HAP-1 (cell line): ENCODE results near the gene TUBA3D.
"Not testable (repeated sequence)": the region's sequence is repeated elsewhere in the genome, so short reads cannot be mapped to it uniquely, and the experiment has no call there.

Experiments
- DNase-seq, 2 experiments: peaks; one replicate each; pipeline ENCODE4 v3.0.0-alpha.2; 2016 to 2020; ENCODE audit warnings: low spot score in 2 of 2
- H3K27me3 ChIP-seq: fragments of 250-450 bp; sonication (Bioruptor Pico); 2 replicates; pipeline ENCODE4 v1.5.1; 2020; ENCODE audit warnings: low read depth, mild to moderate bottlenecking, moderate library complexity
- H3K36me3 ChIP-seq: fragments of 250-450 bp; sonication (Bioruptor Pico); replicated peaks from 2 replicates; pipeline ENCODE4 v1.5.1; 2020; ENCODE audit warnings: mild to moderate bottlenecking
- H3K4me1 ChIP-seq: fragments of 250-450 bp; sonication (Bioruptor Pico); 2 replicates; pipeline ENCODE4 v1.5.1; 2020; ENCODE audit warnings: mild to moderate bottlenecking
- H3K4me3 ChIP-seq: fragments of 250-450 bp; sonication (Bioruptor Pico); 2 replicates; pipeline ENCODE4 v1.5.1; 2020; ENCODE audit warnings: mild to moderate bottlenecking, moderate library complexity
- H3K9me3 ChIP-seq: fragments of 250-450 bp; sonication (Bioruptor Pico); 2 replicates; pipeline ENCODE4 v1.5.1; 2020; ENCODE audit warnings: mild to moderate bottlenecking, moderate library complexity
- in situ Hi-C: fragments of 300-500 bp; cut with MboI; formaldehyde crosslinking; loops from 3 replicates; pipeline ENCODE4 v1.14.3; 2020; ENCODE audit warnings: low sequenced_read_pairs, inconsistent platforms, mixed read lengths

Gene TUBA3D

GRCh38 chr2:131476363-131476762, 444 bp downstream of the TUBA3D start:
- not testable (repeated sequence) for H3K36me3 ChIP-seq, DNase-seq, H3K9me3 ChIP-seq, H3K27me3 ChIP-seq, H3K4me1 ChIP-seq, H3K4me3 ChIP-seq
- in situ Hi-C loops = loop anchor here (25.0 kb wide), 1 partner anchor 1114 kb away; the partner anchor contains the start of gene PTPN18

DNA sequence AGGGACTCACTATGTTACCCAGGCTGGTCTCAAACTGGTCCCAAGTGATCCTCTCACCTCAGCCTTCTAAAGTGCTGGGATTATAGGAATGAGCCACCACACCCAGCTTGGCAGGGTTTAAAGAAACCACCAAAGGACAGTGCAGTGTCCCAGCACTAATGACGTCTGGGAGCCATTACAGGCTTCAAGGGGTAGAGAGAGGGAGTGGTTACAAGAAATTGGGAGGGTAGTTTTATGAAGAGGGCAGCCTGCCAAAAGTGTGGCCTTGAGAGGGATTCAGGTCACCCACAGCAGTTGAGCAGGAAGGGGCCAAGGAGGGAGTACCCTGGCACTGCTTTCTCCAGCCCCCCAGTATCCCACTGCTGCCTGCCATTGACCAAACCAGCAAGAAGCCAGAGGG, 1.3 kb downstream of the TUBA3D start:
- H3K4me3 ChIP-seq, DNase-seq, H3K36me3 ChIP-seq, H3K27me3 ChIP-seq, H3K9me3 ChIP-seq, H3K4me1 ChIP-seq: not testable (repeated sequence)
- in situ Hi-C loops = loop anchor here (25.0 kb wide), 1 partner anchor 1115 kb away; the partner anchor contains the start of gene PTPN18

GRCh38 chr2:131478074-131478849, 2.3 kb downstream of the TUBA3D start:
- H3K9me3 ChIP-seq, DNase-seq, H3K27me3 ChIP-seq, H3K36me3 ChIP-seq, H3K4me1 ChIP-seq, H3K4me3 ChIP-seq: not testable (repeated sequence)
- in situ Hi-C loops = loop anchor here (25.0 kb wide), 1 partner anchor 1116 kb away; the partner anchor contains the start of gene PTPN18

DNA sequence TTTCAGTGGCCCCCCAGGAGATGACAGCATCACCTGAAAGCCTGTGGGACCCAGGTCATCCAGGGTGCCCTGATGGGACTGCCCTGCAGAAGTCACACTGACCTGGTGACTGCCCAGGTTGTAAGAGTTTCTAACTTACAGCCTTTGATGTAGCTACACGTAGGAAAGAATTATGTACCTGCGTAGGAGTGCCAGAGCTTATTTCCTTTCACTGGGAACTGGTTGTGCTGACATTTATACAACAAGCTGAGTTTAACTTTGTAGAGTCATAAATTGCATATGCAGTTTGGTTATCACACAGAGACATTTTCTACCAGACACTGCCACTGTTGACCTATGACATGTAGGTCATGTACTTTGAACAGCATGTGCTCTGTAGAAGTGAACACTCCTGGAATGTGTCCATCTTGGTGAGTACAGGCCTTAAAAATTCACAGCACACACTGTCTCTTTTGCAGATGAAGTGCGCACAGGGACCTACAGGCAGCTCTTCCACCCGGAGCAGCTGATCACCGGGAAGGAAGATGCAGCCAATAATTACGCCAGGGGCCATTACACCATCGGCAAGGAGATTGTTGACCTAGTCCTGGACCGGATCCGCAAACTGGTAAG, 3.0 kb downstream of the TUBA3D start:
- not testable (repeated sequence) for H3K4me3 ChIP-seq, H3K4me1 ChIP-seq, H3K27me3 ChIP-seq, H3K9me3 ChIP-seq, H3K36me3 ChIP-seq, DNase-seq
- in situ Hi-C loops = loop anchor here (25.0 kb wide), 1 partner anchor 1117 kb away; the partner anchor contains the start of gene PTPN18

GRCh38 chr2:131480351-131480750, 4.4 kb downstream of the TUBA3D start:
- H3K9me3 ChIP-seq = not testable (repeated sequence)
- in situ Hi-C loops = loop anchor here (25.0 kb wide), 1 partner anchor 1118 kb away; the partner anchor contains the start of gene PTPN18

GRCh38 chr2:131482506-131483155, 6.7 kb downstream of the TUBA3D start:
- DNase-seq, H3K9me3 ChIP-seq, H3K36me3 ChIP-seq, H3K27me3 ChIP-seq, H3K4me3 ChIP-seq, H3K4me1 ChIP-seq: not testable (repeated sequence)
- in situ Hi-C loops = loop anchor here (25.0 kb wide), 1 partner anchor 1120 kb away; the partner anchor contains the start of gene PTPN18

More at GRCh38 chr2:131480351-131480750, 4.4 kb downstream of the TUBA3D start:
- H3K36me3 ChIP-seq, H3K27me3 ChIP-seq, DNase-seq, H3K4me3 ChIP-seq, H3K4me1 ChIP-seq: not testable (repeated sequence)

- not testable (repeated sequence) for H3K36me3 ChIP-seq, H3K4me3 ChIP-seq, H3K4me1 ChIP-seq, H3K9me3 ChIP-seq, H3K27me3 ChIP-seq, DNase-seq
- in situ Hi-C loops = loop anchor here (25.0 kb wide), 1 partner anchor 1122 kb away; the partner anchor contains the start of gene PTPN18
These were observed 8.3 kb downstream of the TUBA3D start for GRCh38 chr2:131483981-131484820.

DNA sequence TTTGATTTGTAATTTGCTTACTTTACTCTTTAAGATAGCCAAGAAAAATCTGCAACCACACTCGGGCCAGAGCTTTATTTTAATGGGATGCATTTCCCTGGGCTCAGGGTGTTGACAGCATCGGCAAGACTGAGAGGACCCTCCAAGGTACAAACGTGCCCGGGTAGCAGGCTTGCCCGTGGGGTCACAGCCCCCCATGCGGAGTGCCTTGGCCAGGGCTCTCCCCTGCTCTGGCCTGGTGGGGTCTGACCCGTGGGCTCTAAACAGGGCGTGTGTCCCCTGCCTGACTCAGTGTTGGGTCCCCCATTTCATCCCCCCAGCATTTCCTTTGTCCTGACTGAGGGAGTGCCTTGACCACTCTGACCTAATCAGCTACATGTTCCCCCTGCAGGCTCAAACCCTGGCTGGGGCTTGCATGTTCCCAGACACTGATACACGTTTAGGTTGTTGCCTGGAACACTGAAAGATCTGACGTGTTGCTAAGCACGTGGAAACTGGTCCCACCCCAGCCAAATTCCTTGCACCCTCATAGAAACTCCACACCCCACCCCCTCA, 9.1 kb downstream of the TUBA3D start:
- not testable (repeated sequence) for DNase-seq, H3K4me3 ChIP-seq, H3K36me3 ChIP-seq, H3K9me3 ChIP-seq, H3K27me3 ChIP-seq, H3K4me1 ChIP-seq
- in situ Hi-C loops = loop anchor here (25.0 kb wide), 1 partner anchor 1123 kb away; the partner anchor contains the start of gene PTPN18

- H3K36me3 ChIP-seq, H3K4me3 ChIP-seq, H3K27me3 ChIP-seq, DNase-seq, H3K4me1 ChIP-seq, H3K9me3 ChIP-seq: not testable (repeated sequence)
- in situ Hi-C loops = loop anchor here (25.0 kb wide), 1 partner anchor 1124 kb away; the partner anchor contains the start of gene PTPN18
These were observed 10.4 kb downstream of the TUBA3D start for GRCh38 chr2:131486201-131486902.

GRCh38 chr2:131488306-131489205, 12.6 kb downstream of the TUBA3D start:
- Histone ChIP-seq H3K4me3 (no peak overlapping the region), H3K27me3 (no peaks in the 10 kb centered on the region), H3K9me3 (no peaks in the 10 kb centered on the region), H3K4me1 (no peaks in the 10 kb centered on the region), H3K36me3 (no peaks in the 10 kb centered on the region; the same call in none of the 2 replicates)
- DNase-seq = peak in 1 of 2 experiments; percentile 19
- in situ Hi-C loops = loop anchor here (25.0 kb wide), 1 partner anchor 1126 kb away; the partner anchor contains the start of gene PTPN18

- H3K36me3 ChIP-seq, H3K4me1 ChIP-seq, H3K9me3 ChIP-seq, DNase-seq, H3K27me3 ChIP-seq: not testable (repeated sequence)
- in situ Hi-C loops = loop anchor here (25.0 kb wide), 1 partner anchor 1129 kb away; the partner anchor contains the start of gene PTPN18
- peak overlapping the region; percentile 48 for H3K4me3 ChIP-seq
These were observed 14.9 kb downstream of the TUBA3D start for GRCh38 chr2:131490616-131491468.
